Measurements from ENCODE around the gene POU6F2. TPM values are rescaled to one million over a fixed set of nuclear protein-coding genes. Genes with fewer than 3 reads are reported as not detected.
A peak's percentile ranks its signal among the peaks of the same experiment; 100 is the strongest.

Gene POU6F2
- total and polyA plus RNA-seq, 7 donors, result 0.01 TPM; not detected in 6

DNA sequence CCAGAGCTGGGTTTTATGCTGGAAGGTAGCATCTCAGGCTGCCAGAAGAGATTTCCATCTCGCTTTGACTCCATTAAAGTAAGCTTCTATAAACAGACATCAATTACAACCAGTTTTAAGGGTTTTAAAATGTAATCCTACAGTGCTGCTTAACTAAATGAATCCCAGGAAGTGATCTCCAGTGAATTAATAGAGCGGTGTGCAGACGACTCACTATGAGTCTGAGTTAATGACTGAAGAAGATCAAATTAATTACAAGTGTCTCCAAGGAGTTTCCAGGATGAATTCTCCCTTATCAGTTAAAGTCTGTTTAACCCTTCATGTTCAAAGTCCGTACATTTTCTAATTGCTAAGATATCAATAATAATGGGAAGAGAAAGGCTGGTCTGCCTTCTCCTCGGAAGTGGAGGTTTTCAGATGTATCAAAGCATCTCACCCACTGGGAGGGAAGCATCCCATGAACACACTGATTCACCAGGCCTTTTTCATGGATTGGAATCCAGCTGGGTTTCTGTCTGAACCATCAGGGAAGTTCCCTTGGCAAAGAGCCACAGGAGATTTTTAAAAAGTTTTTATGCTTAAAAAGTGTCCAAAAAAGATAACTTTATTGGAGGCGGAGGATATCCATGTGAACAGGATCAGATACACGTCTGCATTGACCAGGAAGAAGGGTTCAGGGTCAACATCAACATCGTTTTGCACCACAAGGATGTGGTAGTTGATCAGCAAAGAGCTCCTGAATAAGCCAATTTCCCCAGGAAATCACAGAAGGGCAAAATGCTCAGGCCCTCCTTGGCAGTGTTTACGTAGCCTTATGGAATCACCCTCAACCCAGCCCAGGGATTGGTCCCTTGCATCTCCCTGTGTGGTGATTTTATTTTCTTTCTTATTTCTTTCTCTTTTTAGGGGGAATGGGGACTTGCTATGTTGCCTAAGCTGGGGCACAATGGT is 288.2 kb downstream of the POU6F2 start:
- TF ChIP-seq, protein P1, sequence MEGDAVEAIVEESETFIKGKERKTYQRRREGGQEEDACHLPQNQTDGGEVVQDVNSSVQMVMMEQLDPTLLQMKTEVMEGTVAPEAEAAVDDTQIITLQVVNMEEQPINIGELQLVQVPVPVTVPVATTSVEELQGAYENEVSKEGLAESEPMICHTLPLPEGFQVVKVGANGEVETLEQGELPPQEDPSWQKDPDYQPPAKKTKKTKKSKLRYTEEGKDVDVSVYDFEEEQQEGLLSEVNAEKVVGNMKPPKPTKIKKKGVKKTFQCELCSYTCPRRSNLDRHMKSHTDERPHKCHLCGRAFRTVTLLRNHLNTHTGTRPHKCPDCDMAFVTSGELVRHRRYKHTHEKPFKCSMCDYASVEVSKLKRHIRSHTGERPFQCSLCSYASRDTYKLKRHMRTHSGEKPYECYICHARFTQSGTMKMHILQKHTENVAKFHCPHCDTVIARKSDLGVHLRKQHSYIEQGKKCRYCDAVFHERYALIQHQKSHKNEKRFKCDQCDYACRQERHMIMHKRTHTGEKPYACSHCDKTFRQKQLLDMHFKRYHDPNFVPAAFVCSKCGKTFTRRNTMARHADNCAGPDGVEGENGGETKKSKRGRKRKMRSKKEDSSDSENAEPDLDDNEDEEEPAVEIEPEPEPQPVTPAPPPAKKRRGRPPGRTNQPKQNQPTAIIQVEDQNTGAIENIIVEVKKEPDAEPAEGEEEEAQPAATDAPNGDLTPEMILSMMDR (IDR thresholded peaks at IDR 0.05), result no peak
- ATAC-seq, result no peak

DNA sequence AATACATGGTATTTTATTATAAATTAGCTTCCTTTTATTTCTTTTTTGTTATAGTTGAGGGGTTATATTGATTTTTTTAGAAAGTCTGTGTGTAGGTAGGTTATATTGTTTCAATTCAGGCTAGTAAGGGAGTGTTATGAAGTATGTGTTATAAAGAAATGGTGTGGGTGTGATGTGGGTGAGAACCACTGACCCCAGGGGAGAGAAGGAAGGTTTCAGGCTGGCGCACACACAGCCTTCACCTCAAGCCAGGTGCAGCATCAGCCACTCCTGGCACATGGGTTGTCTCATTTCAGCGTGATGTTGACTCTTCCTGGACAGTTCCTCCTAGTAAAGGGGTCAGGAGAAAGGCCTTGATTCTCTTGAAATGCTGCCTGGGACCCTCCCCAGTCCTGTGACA is 291.3 kb downstream of the POU6F2 start:
- no peak overlapping the region for H3K4me3 ChIP-seq
- ATAC-seq, result no peak
- DNase-seq, result no peak
- H3K9me3 ChIP-seq, result no peaks in the 10 kb centered on the region
- H3K27me3 ChIP-seq (ENCODE audit: insufficient read depth in 3 of 3, low read length in 2 of 3), result no peaks in the 10 kb centered on the region
- TF ChIP-seq, protein P1 (IDR thresholded peaks at IDR 0.05), result no peak
- 54 to 100% (median 73%) methylated on average over 2 of the region's 2 CpGs for WGBS, 3 donors
- H3K36me3 ChIP-seq (ENCODE audit: insufficient read depth in 1 of 2, low read depth in 1 of 2), result no peaks in the 10 kb centered on the region
- H3K4me1 ChIP-seq, result no peaks in the 10 kb centered on the region
- H3K27ac ChIP-seq, result no peak overlapping the region
- intact Hi-C loops (cut with DNase I), result no loop called here

More for the DNA sequence above, 288.2 kb downstream of the POU6F2 start:
- DNase-seq, result no peak
- no peaks in the 10 kb centered on the region for H3K9me3 ChIP-seq
- no peak overlapping the region for H3K27ac ChIP-seq
- H3K36me3 ChIP-seq (ENCODE audit: insufficient read depth in 1 of 2, low read depth in 1 of 2), result no peaks in the 10 kb centered on the region
- H3K4me3 ChIP-seq, result no peak overlapping the region
- H3K4me1 ChIP-seq, result no peaks in the 10 kb centered on the region
- no peaks in the 10 kb centered on the region for H3K27me3 ChIP-seq (ENCODE audit: insufficient read depth in 3 of 3, low read length in 2 of 3)
- WGBS, 3 donors, result 68 to 70% (median 68%) methylated on average over 9 of the region's 9 CpGs
- intact Hi-C loops (cut with DNase I), result no loop called here

DNA sequence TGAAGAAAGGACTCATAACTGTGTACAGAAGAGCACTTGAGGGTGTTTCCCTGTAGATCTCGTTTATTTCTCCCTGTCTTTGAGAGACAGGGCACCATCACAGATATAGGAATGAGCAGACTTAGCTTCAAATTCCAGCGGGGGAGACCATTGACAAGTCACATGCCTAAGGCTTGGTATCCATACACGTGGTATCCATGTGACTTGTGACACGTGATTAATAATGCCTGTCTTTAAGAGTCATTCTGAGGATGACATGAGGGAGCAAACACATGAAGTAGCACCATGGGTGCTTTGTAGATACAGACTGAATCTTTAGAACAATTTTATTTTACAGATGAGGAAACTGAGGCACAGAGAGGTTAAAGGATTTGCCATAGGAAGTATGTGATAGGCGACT is 292.3 kb downstream of the POU6F2 start:
- Histone ChIP-seq H3K27me3 (ENCODE audit: insufficient read depth in 3 of 3, low read length in 2 of 3) (no peaks in the 10 kb centered on the region), H3K4me1 (no peaks in the 10 kb centered on the region), H3K4me3 (no peak overlapping the region), H3K27ac (no peak overlapping the region), H3K9me3 (no peaks in the 10 kb centered on the region), H3K36me3 (ENCODE audit: insufficient read depth in 1 of 2, low read depth in 1 of 2) (no peaks in the 10 kb centered on the region)
- no peak for DNase-seq
- no peak for ATAC-seq
- TF ChIP-seq, protein P1 (IDR thresholded peaks at IDR 0.05), result no peak
- intact Hi-C loops (cut with DNase I), result no loop called here
- WGBS, 3 donors, result 85 to 89% (median 88%) methylated on average over 5 of the region's 5 CpGs

DNA sequence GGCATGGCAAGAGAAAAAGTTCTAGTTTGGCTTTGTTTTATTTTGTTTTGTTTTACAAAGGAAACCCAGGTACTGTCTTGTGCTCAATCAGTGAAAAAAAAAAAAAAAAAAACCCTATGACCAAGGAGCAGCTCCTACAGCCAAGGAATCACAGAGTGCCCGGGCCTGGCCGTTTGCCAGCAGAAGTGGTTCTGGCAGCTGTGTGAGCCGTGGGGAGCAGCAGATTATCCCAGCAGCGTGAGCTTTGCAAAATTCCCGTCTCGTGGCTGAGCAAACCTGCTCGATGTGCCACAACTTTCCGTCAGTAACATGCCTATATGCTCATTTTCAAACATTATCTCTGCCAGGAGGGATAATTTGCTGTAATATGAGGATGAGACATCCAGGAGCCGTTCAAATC is 293.7 kb downstream of the POU6F2 start:
- peak in 1 of 2 donors; percentile 14 for DNase-seq
- intact Hi-C loops (cut with DNase I), result no loop called here

More for the DNA sequence above, 293.7 kb downstream of the POU6F2 start:
- Histone ChIP-seq H3K27ac (no peak overlapping the region), H3K36me3 (ENCODE audit: insufficient read depth in 1 of 2, low read depth in 1 of 2) (no peaks in the 10 kb centered on the region), H3K4me1 (no peaks in the 10 kb centered on the region), H3K9me3 (no peaks in the 10 kb centered on the region), H3K27me3 (ENCODE audit: insufficient read depth in 3 of 3, low read length in 2 of 3) (no peaks in the 10 kb centered on the region), H3K4me3 (no peak overlapping the region)
- TF ChIP-seq, protein P1 (IDR thresholded peaks at IDR 0.05), result no peak
- ATAC-seq, result no peak
- 13 to 24% (median 16%) methylated on average over 9 of the region's 9 CpGs for WGBS, 3 donors

All from psoas muscle (tissue), 8 donors.